Stimulated activated CD4-positive, alpha-beta T cell treated with anti-CD3 and anti-CD28 coated beads, Interleukin-12 subunit alpha, Interleukin-12 subunit beta, amount 100 ng/mL, for 24 hours (primary cell): ENCODE results near the gene SHROOM2.
"Not testable (repeated sequence)": the region's sequence is repeated elsewhere in the genome, so short reads cannot be mapped to it uniquely, and the experiment has no call there.

ENCODE experiments used
- DNase-seq, 2 experiments: peaks; one replicate each; pipeline ENCODE4 v3.0.0-alpha.2; 2020; ENCODE audit warnings: low read depth in 2 of 2

Gene SHROOM2

GRCh38 chrX:9832811-9833210 is 46.6 kb downstream of the SHROOM2 start:
- no peak for DNase-seq

GRCh38 chrX:9835585-9836210 is 49.5 kb downstream of the SHROOM2 start:
- no peak for DNase-seq

GRCh38 chrX:9842541-9842940 is 56.3 kb downstream of the SHROOM2 start:
- DNase-seq: no peak

GRCh38 chrX:9844936-9845577 is 58.8 kb downstream of the SHROOM2 start:
- no peak for DNase-seq

GRCh38 chrX:9845578-9845952 is 59.3 kb downstream of the SHROOM2 start:
- DNase-seq: no peak

GRCh38 chrX:9846631-9847030 is 60.4 kb downstream of the SHROOM2 start:
- DNase-seq: no peak

GRCh38 chrX:9847071-9847470 is 60.8 kb downstream of the SHROOM2 start:
- DNase-seq: no peak

GRCh38 chrX:9848718-9849479 is 62.7 kb downstream of the SHROOM2 start:
- DNase-seq: no peak

GRCh38 chrX:9851890-9852289 is 65.7 kb downstream of the SHROOM2 start:
- no peak for DNase-seq

GRCh38 chrX:9853307-9853706 is 67.1 kb downstream of the SHROOM2 start:
- DNase-seq: no peak

GRCh38 chrX:9855561-9856283 is 69.5 kb downstream of the SHROOM2 start:
- DNase-seq: no peak

- no peak for DNase-seq
Observed at GRCh38 chrX:9856588-9856987, 70.4 kb downstream of the SHROOM2 start.

- DNase-seq: no peak
Observed at GRCh38 chrX:9857575-9858474, 71.6 kb downstream of the SHROOM2 start.

GRCh38 chrX:9858684-9859083 is 72.5 kb downstream of the SHROOM2 start:
- not testable (repeated sequence) for DNase-seq

GRCh38 chrX:9859711-9860555 is 73.7 kb downstream of the SHROOM2 start:
- no peak for DNase-seq

- no peak for DNase-seq
Observed at GRCh38 chrX:9860826-9861225, 74.6 kb downstream of the SHROOM2 start.

- DNase-seq: no peak
Observed at GRCh38 chrX:9861711-9862110, 75.5 kb downstream of the SHROOM2 start.

GRCh38 chrX:9862525-9862924 is 76.3 kb downstream of the SHROOM2 start:
- no peak for DNase-seq

GRCh38 chrX:9862953-9863352 is 76.7 kb downstream of the SHROOM2 start:
- DNase-seq: no peak

GRCh38 chrX:9864011-9864410 is 77.8 kb downstream of the SHROOM2 start:
- DNase-seq: no peak
